MCF 10A (cell line): ENCODE results near the gene FSTL1. TPM values are rescaled to one million over a fixed set of nuclear protein-coding genes. Genes with fewer than 3 reads are reported as not detected.

Experiments
- BruUV-seq: library from RNA; stranded (reverse); fragments of 400-500 nt; replicated peaks from 2 replicates; lab custom pipeline; 2021; lab: Mats Ljungman, UMichigan
- CTCF ChIA-PET: fragments of 300-600 bp; sonication (Branson Sonifier 250); formaldehyde crosslinking; extraction: SDS; loops from one replicate; lab custom pipeline; 2021; ENCODE audit warnings: antibody characterized with exemption, inconsistent platforms; lab: Yijun Ruan, JAX
- POLR2A ChIA-PET: fragments of 300-600, 350-650 bp; sonication (Branson Sonifier 250); formaldehyde crosslinking; extraction: SDS; loops from one replicate; lab custom pipeline; 2020; ENCODE audit warnings: antibody characterized with exemption, inconsistent platforms; lab: Yijun Ruan, JAX
- DNase-seq: peaks from one replicate; pipeline ENCODE4 v3.0.0-alpha.2; 2018; ENCODE audit not compliant: unreplicated experiment
- H3K27ac Mint-ChIP-seq: one replicate; pipeline ENCODE4 v1.8.0; 2022; ENCODE audit warnings: mild to moderate bottlenecking, low read depth, mixed read lengths; ENCODE audit not compliant: unreplicated experiment
- H3K27me3 Mint-ChIP-seq: one replicate; pipeline ENCODE4 v1.8.0; 2022; ENCODE audit warnings: mixed read lengths; ENCODE audit not compliant: insufficient read depth, unreplicated experiment
- H3K36me3 Mint-ChIP-seq: one replicate; pipeline ENCODE4 v1.8.0; 2022; ENCODE audit warnings: mild to moderate bottlenecking, moderate library complexity, mixed read lengths; ENCODE audit not compliant: insufficient read depth, unreplicated experiment
- H3K4me1 Mint-ChIP-seq: one replicate; pipeline ENCODE4 v1.8.0; 2022; ENCODE audit warnings: mixed read lengths; ENCODE audit not compliant: insufficient read depth, unreplicated experiment
- H3K4me3 Mint-ChIP-seq: one replicate; pipeline ENCODE4 v1.8.0; 2022; ENCODE audit warnings: mild to moderate bottlenecking, moderate library complexity, mixed read lengths; ENCODE audit not compliant: unreplicated experiment
- H3K9me3 Mint-ChIP-seq: one replicate; pipeline ENCODE4 v1.8.0; 2022; ENCODE audit warnings: mixed read lengths; ENCODE audit not compliant: unreplicated experiment
- intact Hi-C: fragments of 100-400 bp; cut with micrococcal nuclease; formaldehyde crosslinking; loops from 2 replicates; pipeline ENCODE4 v1.14.1; 2022
- total RNA-seq: library from RNA; stranded (reverse); gene quantifications from 2 replicates; pipeline ENCODE4 v1.2.3, GENCODE V29; 2022
- TF ChIP-seq, protein P1 (sequence below): fragments of 200-600 bp; IDR thresholded peaks from one replicate; pipeline ENCODE4 v1.8.0; 2022; ENCODE audit warnings: antibody characterized with exemption, mild to moderate bottlenecking; ENCODE audit not compliant: unreplicated experiment

FSTL1 gene
- total RNA-seq, 1 experiment from 2014 or later, result 56.4 TPM

GRCh38 chr3:120433662-120434331 lies 17.0 kb downstream of the FSTL1 start:
- ChIA-PET CTCF (interaction anchor here (0.5 to 5.1 kb wide), 4 partner anchors 16 to 321 kb away, joined by 3 to 33 read pairs (median 8); no protein-coding TSS in a partner anchor), POLR2A (interaction anchor here (1.2 kb wide), 1 partner anchor 16 kb away, joined by 4 read pairs; no protein-coding TSS in a partner anchor)
- Mint-ChIP-seq H3K9me3 (no peaks in the 10 kb centered on the region), H3K36me3 (no peaks in the 10 kb centered on the region), H3K27me3 (no peaks in the 10 kb centered on the region), H3K4me1 (peaks cover 22% of the 10 kb centered on the region), H3K27ac (no peak overlapping the region), H3K4me3 (no peak overlapping the region)
- TF ChIP-seq, protein P1, sequence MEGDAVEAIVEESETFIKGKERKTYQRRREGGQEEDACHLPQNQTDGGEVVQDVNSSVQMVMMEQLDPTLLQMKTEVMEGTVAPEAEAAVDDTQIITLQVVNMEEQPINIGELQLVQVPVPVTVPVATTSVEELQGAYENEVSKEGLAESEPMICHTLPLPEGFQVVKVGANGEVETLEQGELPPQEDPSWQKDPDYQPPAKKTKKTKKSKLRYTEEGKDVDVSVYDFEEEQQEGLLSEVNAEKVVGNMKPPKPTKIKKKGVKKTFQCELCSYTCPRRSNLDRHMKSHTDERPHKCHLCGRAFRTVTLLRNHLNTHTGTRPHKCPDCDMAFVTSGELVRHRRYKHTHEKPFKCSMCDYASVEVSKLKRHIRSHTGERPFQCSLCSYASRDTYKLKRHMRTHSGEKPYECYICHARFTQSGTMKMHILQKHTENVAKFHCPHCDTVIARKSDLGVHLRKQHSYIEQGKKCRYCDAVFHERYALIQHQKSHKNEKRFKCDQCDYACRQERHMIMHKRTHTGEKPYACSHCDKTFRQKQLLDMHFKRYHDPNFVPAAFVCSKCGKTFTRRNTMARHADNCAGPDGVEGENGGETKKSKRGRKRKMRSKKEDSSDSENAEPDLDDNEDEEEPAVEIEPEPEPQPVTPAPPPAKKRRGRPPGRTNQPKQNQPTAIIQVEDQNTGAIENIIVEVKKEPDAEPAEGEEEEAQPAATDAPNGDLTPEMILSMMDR, result no peak
- intact Hi-C loops, result no loop called here
- no peak for DNase-seq
- BruUV-seq, result no TSS peak

- Mint-ChIP-seq H3K9me3 (no peaks in the 10 kb centered on the region), H3K4me3 (no peak overlapping the region), H3K27ac (no peak overlapping the region), H3K27me3 (no peaks in the 10 kb centered on the region), H3K4me1 (peaks cover 22% of the 10 kb centered on the region), H3K36me3 (no peaks in the 10 kb centered on the region)
- intact Hi-C loops, result no loop called here
- ChIA-PET CTCF (interaction anchor here (0.6 to 3.0 kb wide), 8 partner anchors 9 to 852 kb away, joined by 3 to 12 read pairs (median 3); no protein-coding TSS in a partner anchor), POLR2A (no interaction called here)
- TF ChIP-seq, protein P1, result no peak
- BruUV-seq, result no TSS peak
- no peak for DNase-seq
These were observed 18.5 kb downstream of the FSTL1 start for GRCh38 chr3:120432150-120432860.

DNA sequence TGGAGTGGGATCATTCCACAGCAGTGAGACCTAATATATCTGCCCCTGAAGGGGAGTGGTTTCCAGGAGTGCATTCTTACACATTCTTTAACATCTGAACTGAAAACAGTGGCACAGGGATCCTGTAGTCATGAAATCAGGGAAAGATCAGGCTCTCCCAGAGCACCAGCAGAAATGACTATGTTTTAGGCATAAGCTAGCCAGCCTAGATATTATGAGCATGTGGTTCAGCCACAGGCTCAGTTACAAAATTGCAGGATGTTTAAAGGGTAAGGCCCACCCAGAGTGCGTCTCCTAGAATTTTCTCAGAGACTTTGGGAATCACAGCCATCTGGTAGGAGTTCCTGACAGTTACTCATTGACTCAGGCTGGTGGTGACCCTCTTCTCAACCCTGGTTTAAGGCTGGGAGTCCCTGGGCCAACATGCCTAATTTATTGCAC lies 20.9 kb downstream of the FSTL1 start:
- no peaks in the 10 kb centered on the region for H3K9me3 Mint-ChIP-seq
- TF ChIP-seq, protein P1, result no peak
- CTCF ChIA-PET, result interaction anchor here (0.9 to 1.7 kb wide), 5 partner anchors 8 to 185 kb away, joined by 3 to 11 read pairs (median 4); no protein-coding TSS in a partner anchor
- no peak overlapping the region for H3K27ac Mint-ChIP-seq
- H3K27me3 Mint-ChIP-seq, result no peaks in the 10 kb centered on the region
- no peak overlapping the region for H3K4me3 Mint-ChIP-seq
- peaks cover 8% of the 10 kb centered on the region for H3K4me1 Mint-ChIP-seq
- BruUV-seq, result no TSS peak
- POLR2A ChIA-PET, result interaction anchor here (1.4 kb wide), 1 partner anchor 10 kb away, joined by 3 read pairs; no protein-coding TSS in a partner anchor
- DNase-seq, result no peak
- intact Hi-C loops, result no loop called here
- H3K36me3 Mint-ChIP-seq, result no peaks in the 10 kb centered on the region

GRCh38 chr3:120428924-120429323 lies 21.9 kb downstream of the FSTL1 start:
- ChIA-PET POLR2A (interaction anchor here (1.4 kb wide), 1 partner anchor 9 kb away, joined by 3 read pairs; no protein-coding TSS in a partner anchor), CTCF (interaction anchor here (0.8 to 1.8 kb wide), 3 partner anchors 11 to 366 kb away, joined by 3 to 10 read pairs (median 4); no protein-coding TSS in a partner anchor)
- H3K27ac Mint-ChIP-seq, result no peak overlapping the region
- intact Hi-C loops, result no loop called here
- no peaks in the 10 kb centered on the region for H3K27me3 Mint-ChIP-seq
- H3K36me3 Mint-ChIP-seq, result peaks cover 5% of the 10 kb centered on the region
- TF ChIP-seq, protein P1, result no peak
- DNase-seq, result no peak
- H3K4me1 Mint-ChIP-seq, result peaks cover 7% of the 10 kb centered on the region
- H3K4me3 Mint-ChIP-seq, result no peak overlapping the region
- no TSS peak for BruUV-seq
- H3K9me3 Mint-ChIP-seq, result no peaks in the 10 kb centered on the region
